NCI-H1048 (cell line): Measurements from ENCODE around the gene CC2D2A.

Experiments
- DNase-seq: peaks from one replicate; lab custom pipeline; 2025; lab: John Stamatoyannopoulos, UW

The CC2D2A gene

GRCh38 chr4:15466596-15466995, 3.1 kb upstream of the CC2D2A start:
- DNase-seq, result no peak

- no peak for DNase-seq
Measured at GRCh38 chr4:15470128-15470475, 420 bp downstream of the CC2D2A start.

GRCh38 chr4:15476396-15476795, 6.7 kb downstream of the CC2D2A start:
- no peak for DNase-seq

DNA sequence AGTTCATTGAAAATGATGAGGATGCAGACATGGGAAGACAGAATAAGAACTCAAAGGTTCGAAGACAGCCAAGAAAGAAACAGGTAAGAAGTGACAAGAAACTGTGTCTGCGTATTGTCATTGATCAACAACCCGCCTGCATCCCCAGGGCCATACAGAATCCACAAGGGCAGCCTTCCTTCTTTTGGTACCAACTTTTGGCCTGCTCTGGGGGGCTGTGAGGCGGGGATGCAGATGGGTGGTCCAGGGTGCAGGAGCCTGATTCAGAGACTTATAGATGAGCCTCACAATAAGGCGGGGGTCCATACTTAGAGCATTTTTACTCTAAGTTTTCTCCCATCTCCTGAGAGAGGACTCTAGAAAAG, 9.0 kb downstream of the CC2D2A start:
- DNase-seq, result no peak

GRCh38 chr4:15479089-15479912, 9.6 kb downstream of the CC2D2A start:
- DNase-seq, result no peak

DNA sequence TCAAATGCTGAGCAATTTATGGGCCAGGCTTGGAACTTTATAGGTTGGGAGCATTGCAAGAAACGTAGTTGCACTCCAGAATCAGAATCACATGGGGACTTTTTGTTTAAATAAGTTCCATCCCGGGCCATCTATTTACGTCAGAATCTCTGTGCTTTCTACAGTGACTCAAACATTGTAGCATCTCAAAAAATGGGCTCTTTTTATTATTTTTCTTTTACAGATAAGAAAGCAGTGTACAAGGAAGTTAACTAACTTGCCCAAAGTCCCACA, 10.2 kb downstream of the CC2D2A start:
- no peak for DNase-seq

- no peak for DNase-seq
Measured at GRCh38 chr4:15481961-15482745, 12.5 kb downstream of the CC2D2A start.

DNA sequence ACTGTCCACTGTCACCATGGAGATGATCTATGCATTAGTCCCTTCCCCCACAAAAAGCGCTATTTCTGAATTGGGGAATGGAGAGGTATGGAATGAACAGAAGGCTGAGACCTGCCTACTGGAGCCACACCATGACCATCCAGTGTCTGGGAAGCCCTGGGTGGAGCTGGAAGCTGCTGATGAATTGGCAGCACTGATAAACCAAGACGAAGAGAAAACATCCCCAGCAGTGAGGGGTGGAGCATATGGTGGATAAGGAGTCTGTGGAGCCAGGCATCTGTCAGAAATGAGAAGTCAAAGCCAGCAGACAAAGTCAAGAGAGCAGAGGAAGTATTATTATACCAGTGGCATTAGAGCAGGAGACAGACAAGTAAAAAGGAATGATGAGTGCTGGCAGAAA, 13.2 kb downstream of the CC2D2A start:
- DNase-seq, result no peak

DNA sequence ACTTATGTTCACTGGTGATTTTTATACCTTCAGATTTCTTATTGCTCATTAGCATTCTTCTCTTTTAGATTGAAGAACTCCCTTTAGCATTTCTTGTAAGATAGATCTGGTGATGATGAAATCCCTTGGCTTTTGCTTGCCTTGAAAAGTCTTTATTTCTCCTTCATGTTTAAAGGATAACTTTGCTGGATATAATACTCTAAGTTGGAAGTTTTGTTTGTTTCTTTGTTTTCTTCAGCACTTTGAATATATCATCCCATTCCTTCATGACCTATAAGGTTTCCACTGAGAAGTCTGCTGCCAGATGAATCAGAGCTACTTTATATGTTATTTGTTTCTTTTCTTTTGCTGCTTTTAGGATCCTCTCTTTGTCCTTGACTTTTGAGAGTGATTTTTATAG, 18.5 kb downstream of the CC2D2A start:
- no peak for DNase-seq

- DNase-seq, result no peak
Measured at GRCh38 chr4:15488658-15489470, 19.2 kb downstream of the CC2D2A start.

DNA sequence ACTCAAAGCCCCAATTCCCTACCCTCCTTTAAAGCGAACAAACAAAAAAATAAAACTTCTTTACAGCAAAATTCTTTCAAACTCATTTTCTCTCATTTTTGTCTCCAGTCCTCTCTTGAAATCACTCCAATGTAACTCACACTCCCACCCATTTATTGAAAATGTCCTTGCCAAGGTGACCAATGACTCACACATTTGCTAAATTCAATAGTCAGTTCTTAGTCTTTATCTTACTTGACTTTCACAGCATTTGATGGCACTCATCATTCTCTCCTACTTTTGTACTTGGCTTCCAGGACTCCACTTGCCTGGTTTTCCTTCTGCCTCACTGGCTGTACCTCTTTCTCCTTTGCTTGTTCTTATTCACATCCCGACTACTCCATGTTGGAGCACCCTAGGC, 19.9 kb downstream of the CC2D2A start:
- DNase-seq, result no peak

- DNase-seq, result no peak
Measured at GRCh38 chr4:15493411-15493810, 23.7 kb downstream of the CC2D2A start.

GRCh38 chr4:15495621-15496020, 25.9 kb downstream of the CC2D2A start:
- DNase-seq, result peak; percentile 55

DNA sequence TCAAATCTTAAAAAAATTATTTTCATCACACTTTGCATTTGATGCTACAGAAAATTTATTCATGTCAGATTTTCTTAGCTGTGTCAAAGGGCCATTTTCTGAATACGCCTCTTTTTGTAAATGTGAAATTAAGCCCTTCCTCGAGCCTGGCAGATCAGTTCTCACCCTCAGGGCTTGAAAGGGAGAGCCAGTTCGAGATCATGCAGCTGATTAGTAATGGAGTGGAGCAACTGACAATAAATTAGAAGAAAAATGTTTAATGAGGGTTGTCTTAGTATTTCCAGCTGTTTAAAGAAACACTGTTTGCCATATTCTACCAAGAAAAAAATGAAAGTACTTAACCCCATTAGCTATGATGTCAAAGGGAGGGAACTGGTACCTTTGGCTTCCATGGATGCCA, 28.7 kb downstream of the CC2D2A start:
- DNase-seq, result no peak

- DNase-seq, result no peak
Measured at GRCh38 chr4:15500701-15501100, 31.0 kb downstream of the CC2D2A start.

DNA sequence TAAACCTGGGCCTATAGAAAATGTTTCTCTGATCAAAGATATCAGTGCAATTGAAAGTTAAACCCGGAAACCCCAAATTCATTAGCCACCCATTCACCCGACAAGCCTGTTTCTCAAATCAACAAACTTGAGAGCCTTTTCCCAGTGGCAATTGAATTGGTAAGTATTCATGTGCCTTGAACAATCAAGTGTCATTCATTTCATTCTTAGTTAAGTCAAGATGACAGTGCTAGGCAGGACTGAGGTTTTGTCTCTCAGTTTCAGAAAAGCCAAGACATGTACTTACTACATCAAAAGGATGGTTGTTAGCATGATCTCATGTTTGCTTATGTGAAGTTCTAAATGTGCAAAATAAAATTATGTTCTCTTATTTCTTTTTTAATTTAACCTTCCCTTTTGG, 32.3 kb downstream of the CC2D2A start:
- no peak for DNase-seq

DNA sequence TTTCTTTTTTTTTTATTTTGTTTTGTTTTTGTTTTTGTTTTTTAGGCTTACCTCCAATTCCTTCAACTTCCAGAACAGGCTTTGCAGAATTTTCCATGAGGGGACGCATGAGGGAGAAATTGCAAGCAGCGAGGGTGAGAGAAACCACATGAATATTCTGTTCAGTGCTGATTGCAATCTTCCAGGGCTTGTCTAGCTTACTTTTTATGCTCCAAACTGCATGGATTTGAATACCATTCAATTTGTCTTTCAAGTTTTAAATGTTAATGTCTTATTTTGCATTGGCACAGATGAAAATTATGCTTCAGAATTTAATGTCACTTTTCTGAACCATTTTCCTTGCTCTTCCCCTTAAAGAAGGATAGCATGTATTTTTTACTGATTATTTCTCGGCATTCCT, 32.7 kb downstream of the CC2D2A start:
- DNase-seq, result no peak

DNA sequence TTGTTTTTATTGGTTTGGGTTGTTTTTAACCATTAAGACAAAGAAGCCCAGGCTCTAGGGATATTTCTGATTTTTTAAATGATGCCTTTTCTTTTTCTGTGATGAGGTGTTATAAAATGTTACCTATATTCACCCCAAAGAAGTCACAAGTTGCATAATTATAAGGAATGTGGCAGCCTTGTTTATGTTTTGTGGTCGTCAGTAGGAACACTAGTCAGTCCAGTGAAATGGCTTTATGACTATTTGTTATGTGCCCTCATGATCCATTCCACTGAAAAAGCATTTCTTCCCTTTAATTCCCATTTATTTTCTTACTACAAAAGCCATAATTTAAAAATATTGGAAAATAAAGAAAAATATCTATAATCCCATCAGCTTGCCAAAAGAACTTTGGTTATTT, 34.4 kb downstream of the CC2D2A start:
- DNase-seq, result no peak

DNA sequence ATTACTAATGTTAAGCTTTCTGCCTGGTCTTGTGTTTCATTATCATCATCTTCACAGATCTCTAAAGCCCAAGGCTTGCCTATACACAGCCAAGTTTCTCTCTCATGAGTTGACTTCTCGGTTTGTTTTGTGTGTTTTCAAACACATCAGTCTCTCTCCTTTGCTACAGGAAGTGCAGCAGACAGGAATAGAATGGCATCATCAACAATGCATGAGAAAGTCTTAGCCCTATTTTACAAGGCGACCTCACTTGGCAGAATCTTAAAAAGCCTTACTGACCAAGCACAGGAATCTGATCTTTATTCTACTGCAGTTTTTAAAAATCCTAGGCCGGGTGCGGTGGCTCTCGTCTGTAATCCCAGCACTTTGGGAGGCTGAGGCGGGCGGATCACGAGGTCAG, 36.8 kb downstream of the CC2D2A start:
- DNase-seq, result no peak

- DNase-seq, result no peak
Measured at GRCh38 chr4:15507679-15508078, 38.0 kb downstream of the CC2D2A start.

DNA sequence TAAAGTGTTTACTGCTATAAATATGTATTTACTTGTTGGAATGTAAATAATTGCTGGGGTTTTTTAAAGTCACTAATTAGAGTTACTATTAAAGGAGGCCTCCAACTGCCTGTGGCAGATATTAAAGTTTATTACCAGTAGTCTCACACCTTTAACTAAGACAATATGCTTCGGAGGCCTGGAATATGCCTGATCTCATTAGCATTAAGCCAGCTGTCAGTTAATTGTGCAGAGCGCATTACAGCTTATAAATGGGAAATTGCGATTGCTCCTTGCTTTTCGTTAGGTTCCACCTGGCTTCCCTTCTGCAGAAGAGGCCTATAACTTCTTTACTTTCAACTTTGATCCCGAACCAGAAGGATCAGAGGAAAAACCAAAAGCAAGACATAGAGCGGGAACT, 41.3 kb downstream of the CC2D2A start:
- no peak for DNase-seq

- DNase-seq, result no peak
Measured at GRCh38 chr4:15513545-15513944, 43.9 kb downstream of the CC2D2A start.

GRCh38 chr4:15515106-15515505, 45.4 kb downstream of the CC2D2A start:
- DNase-seq, result no peak
